ENCODE measurements around the gene LRRC55. TPM values are rescaled to one million over a fixed set of nuclear protein-coding genes. Genes with fewer than 3 reads are reported as not detected.

LRRC55 gene
- total and polyA plus RNA-seq, 2 donors (not counting 3 experiments of a cell fraction or from before 2014, with no cell fraction given), result not detected

DNA sequence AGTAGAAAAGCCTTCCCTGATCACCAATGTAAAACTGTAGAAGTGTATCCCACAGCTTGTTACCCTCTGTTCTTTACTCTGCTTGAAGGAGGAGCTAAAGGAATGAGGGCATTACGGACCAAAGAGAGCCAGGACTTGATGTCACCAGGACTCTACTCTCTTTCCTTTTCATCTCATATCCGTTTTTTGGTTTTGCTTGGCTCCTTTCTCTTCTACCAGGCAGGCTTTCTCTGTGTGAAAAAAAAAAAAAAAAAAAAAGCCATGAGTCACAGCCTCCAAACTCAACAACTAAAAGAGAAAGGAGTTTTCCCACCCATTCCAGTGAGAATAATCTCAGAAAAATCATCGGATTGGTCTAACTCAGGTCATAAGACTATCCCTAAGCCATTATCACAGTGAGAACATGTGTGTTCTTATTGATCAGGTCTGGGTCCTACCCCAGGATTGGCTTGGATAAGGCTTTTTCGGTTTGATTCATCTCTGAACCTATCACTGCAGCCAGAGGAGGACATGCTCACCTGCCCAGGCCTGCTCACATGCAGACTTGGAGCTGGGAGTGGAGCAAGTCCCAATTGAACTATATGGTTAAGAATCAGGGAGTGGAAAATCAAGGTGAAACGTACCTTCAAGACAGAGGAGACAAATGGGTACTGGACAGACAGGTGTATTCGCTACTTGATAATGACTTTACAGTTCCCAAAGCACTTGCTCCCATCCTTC lies 19.4 kb upstream of the LRRC55 start:
- Histone ChIP-seq H3K4me3 (replicated peaks in 1 of 3; ENCODE audit: insufficient read depth in 1 of 3, low read depth in 1 of 3, low read length in 3 of 3) (no peak overlapping the region), H3K27me3 (ENCODE audit: control insufficient read depth in 2 of 2, insufficient read depth in 2 of 2, low read length in 2 of 2) (peaks cover 0 to 4% of the 10 kb centered on the region in 2 experiments), H3K79me2 (ENCODE audit: control insufficient read depth, insufficient read depth, low read length) (no peaks in the 10 kb centered on the region), H3K9me3 (replicated peaks; ENCODE audit: control insufficient read depth, insufficient read depth, low read length) (no peaks in the 10 kb centered on the region), H3K4me1 (ENCODE audit: control insufficient read depth, extremely low read depth, insufficient read depth, low read length) (no peaks in the 10 kb centered on the region), H3K27ac (ENCODE audit: insufficient read depth, low read depth, low read length) (no peak overlapping the region), H3K36me3 (ENCODE audit: control insufficient read depth in 2 of 2, extremely low read depth in 1 of 2, insufficient read depth in 2 of 2, low read length in 2 of 2) (no peaks in the 10 kb centered on the region), H3K9me1 (replicated peaks; ENCODE audit: control insufficient read depth, extremely low read depth, insufficient read depth, low read length) (no peaks in the 10 kb centered on the region), H3K9ac (replicated peaks; ENCODE audit: extremely low read depth, insufficient read depth, low read length) (no peak overlapping the region), H2AFZ (ENCODE audit: low read depth, low read length) (no peak overlapping the region), H3K4me2 (ENCODE audit: insufficient read depth, low read length) (no peak overlapping the region), H4K20me1 (replicated peaks; ENCODE audit: control insufficient read depth, extremely low read depth, insufficient read depth, low read length) (no peaks in the 10 kb centered on the region)
- DNase-seq (ENCODE audit: low read depth, low spot score) (no peak), FAIRE-seq (no peak)
- ChIA-PET POLR2A (no interaction called here), CTCF (interaction anchor here (2.7 kb wide), 1 partner anchor 87 kb away, joined by 12 read pairs; no protein-coding TSS in a partner anchor)
- no TSS peak for BruUV-seq (replicated peaks)
- intact Hi-C loops (cut with micrococcal nuclease) (loop anchor here (5.0 kb wide), 1 partner anchor 40 kb away; no protein-coding TSS in a partner anchor), dilution Hi-C loops (cut with MboI; ENCODE audit: extremely low pct_ligation_motif_present, low sequenced_read_pairs) (no loop called here)
- TF ChIP-seq GATA2 (IDR thresholded peaks at IDR 0.05; ENCODE audit: insufficient read depth, insufficient read length, low read depth, low read length) (no peak), MAX (IDR thresholded peaks at IDR 0.05; ENCODE audit: insufficient read depth, insufficient read length) (no peak), FOS (IDR thresholded peaks at IDR 0.05; ENCODE audit: borderline replicate concordance, insufficient read depth, low read length) (no peak), EZH2 (IDR thresholded peaks at IDR 0.05; ENCODE audit: borderline replicate concordance, low read depth, low read length, severe bottlenecking) (no peak)
- TF ChIP-seq, protein P1, sequence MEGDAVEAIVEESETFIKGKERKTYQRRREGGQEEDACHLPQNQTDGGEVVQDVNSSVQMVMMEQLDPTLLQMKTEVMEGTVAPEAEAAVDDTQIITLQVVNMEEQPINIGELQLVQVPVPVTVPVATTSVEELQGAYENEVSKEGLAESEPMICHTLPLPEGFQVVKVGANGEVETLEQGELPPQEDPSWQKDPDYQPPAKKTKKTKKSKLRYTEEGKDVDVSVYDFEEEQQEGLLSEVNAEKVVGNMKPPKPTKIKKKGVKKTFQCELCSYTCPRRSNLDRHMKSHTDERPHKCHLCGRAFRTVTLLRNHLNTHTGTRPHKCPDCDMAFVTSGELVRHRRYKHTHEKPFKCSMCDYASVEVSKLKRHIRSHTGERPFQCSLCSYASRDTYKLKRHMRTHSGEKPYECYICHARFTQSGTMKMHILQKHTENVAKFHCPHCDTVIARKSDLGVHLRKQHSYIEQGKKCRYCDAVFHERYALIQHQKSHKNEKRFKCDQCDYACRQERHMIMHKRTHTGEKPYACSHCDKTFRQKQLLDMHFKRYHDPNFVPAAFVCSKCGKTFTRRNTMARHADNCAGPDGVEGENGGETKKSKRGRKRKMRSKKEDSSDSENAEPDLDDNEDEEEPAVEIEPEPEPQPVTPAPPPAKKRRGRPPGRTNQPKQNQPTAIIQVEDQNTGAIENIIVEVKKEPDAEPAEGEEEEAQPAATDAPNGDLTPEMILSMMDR (IDR thresholded peaks at IDR 0.05; ENCODE audit: extremely low read depth in 1 of 2, insufficient read depth in 1 of 2, low read depth in 1 of 2, low read length in 2 of 2), result no peak

Data from endothelial cell of umbilical vein (primary cell).